HCT116 (cell line): ENCODE data around the gene ENTHD1.

ENCODE experiments used
- ATF3 ChIP-seq: IDR thresholded peaks from 2 replicates; pipeline ENCODE4 v1.6.1; 2012
- CEBPB ChIP-seq: IDR thresholded peaks from 2 replicates; pipeline ENCODE4 v1.6.1; 2012; ENCODE audit warnings: low read depth
- EZH2 ChIP-seq: fragments of 200-600 bp; sonication (generic); IDR thresholded peaks from 2 replicates; pipeline ENCODE4 v1.6.1; 2017; ENCODE audit warnings: antibody characterized with exemption, mixed run types
- POLR2A ChIP-seq: IDR thresholded peaks from 2 replicates; pipeline ENCODE4 v1.7.0; 2011; ENCODE audit warnings: borderline replicate concordance; ENCODE audit not compliant: insufficient read depth, insufficient read length; ENCODE audit errors: extremely low read depth
- POLR2AphosphoS5 ChIP-seq: IDR thresholded peaks from 2 replicates; pipeline ENCODE4 v1.6.1; 2011; ENCODE audit warnings: mild to moderate bottlenecking, low read depth, low read length, moderate library complexity
- SIN3A ChIP-seq: IDR thresholded peaks from 2 replicates; pipeline ENCODE4 v1.6.1; 2012; ENCODE audit warnings: low read depth
- YY1 ChIP-seq: IDR thresholded peaks from 2 replicates; pipeline ENCODE4 v1.6.1; 2011; ENCODE audit warnings: low read length, low read depth, moderate library complexity, mild to moderate bottlenecking; ENCODE audit not compliant: insufficient replicate concordance; ENCODE audit errors: extremely low read depth
- ZBTB33 ChIP-seq: IDR thresholded peaks from 2 replicates; pipeline ENCODE4 v1.6.1; 2011; ENCODE audit warnings: mild to moderate bottlenecking, low read length, moderate library complexity; ENCODE audit not compliant: insufficient replicate concordance; ENCODE audit errors: extremely low read depth
- ZFX ChIP-seq: fragments of 450-650 bp; IDR thresholded peaks from 2 replicates; pipeline ENCODE4 v1.6.1; 2017
- ZNF274 ChIP-seq: fragments of 200-500 bp; sonication (Bioruptor generic); IDR thresholded peaks from 2 replicates; pipeline ENCODE4 v1.6.1; 2014; ENCODE audit warnings: mild to moderate bottlenecking, low read depth, low read length, inconsistent platforms
- TF ChIP-seq, protein P1 (sequence below), 3 experiments: fragments of 200-600 bp in 1 of 3; sonication (generic) in 1 of 3; IDR thresholded peaks in 2 of 3; conservative IDR thresholded peaks in 1 of 3; 2 replicates each; pipeline ENCODE4 v1.5.1; 2012 to 2017; ENCODE audit warnings: low read depth in 2 of 3, low read length in 2 of 3, antibody characterized with exemption in 1 of 3, borderline replicate concordance in 1 of 3, control low read depth in 1 of 3, mild to moderate bottlenecking in 1 of 3, mixed read lengths in 1 of 3, mixed run types in 1 of 3, moderate library complexity in 1 of 3; ENCODE audit not compliant: insufficient read depth in 1 of 3
- TF ChIP-seq, protein P2 (sequence below): IDR thresholded peaks from 2 replicates; pipeline ENCODE4 v1.6.1; 2012; ENCODE audit warnings: low read depth

DNA sequence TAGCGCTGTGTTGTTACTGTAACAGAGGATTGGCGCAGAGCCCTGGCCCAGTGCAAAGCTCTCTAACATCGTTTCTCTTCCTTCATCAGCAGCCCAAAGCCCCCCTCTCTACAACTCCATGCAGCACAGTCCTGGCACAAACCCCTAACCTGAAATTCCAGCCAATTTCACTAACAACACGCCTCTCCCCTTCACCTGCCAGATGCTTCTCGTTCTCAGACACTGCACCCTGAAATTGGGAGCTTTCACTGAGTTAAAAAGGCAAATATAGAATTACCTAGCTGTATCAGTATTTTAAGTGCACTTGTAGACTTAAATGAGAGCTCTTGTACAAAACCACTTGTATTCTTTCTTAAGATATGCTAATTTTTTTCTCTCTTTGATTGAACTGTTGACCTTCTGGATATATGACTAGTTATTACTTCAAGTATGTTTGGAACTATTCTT is 23.7 kb upstream of the ENTHD1 start:
- no peak for TF ChIP-seq POLR2A
- TF ChIP-seq ATF3 = no peak
- TF ChIP-seq POLR2AphosphoS5 = no peak
- no peak for TF ChIP-seq EZH2
- TF ChIP-seq ZBTB33 = no peak
- TF ChIP-seq, protein P1, sequence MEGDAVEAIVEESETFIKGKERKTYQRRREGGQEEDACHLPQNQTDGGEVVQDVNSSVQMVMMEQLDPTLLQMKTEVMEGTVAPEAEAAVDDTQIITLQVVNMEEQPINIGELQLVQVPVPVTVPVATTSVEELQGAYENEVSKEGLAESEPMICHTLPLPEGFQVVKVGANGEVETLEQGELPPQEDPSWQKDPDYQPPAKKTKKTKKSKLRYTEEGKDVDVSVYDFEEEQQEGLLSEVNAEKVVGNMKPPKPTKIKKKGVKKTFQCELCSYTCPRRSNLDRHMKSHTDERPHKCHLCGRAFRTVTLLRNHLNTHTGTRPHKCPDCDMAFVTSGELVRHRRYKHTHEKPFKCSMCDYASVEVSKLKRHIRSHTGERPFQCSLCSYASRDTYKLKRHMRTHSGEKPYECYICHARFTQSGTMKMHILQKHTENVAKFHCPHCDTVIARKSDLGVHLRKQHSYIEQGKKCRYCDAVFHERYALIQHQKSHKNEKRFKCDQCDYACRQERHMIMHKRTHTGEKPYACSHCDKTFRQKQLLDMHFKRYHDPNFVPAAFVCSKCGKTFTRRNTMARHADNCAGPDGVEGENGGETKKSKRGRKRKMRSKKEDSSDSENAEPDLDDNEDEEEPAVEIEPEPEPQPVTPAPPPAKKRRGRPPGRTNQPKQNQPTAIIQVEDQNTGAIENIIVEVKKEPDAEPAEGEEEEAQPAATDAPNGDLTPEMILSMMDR (IDR thresholded peaks at IDR 0.05 in 2 of 3, conservative IDR thresholded peaks at IDR 0.05 in 1 of 3; ENCODE audit: borderline replicate concordance in 1 of 3, insufficient read depth in 1 of 3, low read depth in 2 of 3, low read length in 2 of 3) = no peak
- no peak for TF ChIP-seq YY1
- no peak for TF ChIP-seq ZFX
- TF ChIP-seq, protein P2, sequence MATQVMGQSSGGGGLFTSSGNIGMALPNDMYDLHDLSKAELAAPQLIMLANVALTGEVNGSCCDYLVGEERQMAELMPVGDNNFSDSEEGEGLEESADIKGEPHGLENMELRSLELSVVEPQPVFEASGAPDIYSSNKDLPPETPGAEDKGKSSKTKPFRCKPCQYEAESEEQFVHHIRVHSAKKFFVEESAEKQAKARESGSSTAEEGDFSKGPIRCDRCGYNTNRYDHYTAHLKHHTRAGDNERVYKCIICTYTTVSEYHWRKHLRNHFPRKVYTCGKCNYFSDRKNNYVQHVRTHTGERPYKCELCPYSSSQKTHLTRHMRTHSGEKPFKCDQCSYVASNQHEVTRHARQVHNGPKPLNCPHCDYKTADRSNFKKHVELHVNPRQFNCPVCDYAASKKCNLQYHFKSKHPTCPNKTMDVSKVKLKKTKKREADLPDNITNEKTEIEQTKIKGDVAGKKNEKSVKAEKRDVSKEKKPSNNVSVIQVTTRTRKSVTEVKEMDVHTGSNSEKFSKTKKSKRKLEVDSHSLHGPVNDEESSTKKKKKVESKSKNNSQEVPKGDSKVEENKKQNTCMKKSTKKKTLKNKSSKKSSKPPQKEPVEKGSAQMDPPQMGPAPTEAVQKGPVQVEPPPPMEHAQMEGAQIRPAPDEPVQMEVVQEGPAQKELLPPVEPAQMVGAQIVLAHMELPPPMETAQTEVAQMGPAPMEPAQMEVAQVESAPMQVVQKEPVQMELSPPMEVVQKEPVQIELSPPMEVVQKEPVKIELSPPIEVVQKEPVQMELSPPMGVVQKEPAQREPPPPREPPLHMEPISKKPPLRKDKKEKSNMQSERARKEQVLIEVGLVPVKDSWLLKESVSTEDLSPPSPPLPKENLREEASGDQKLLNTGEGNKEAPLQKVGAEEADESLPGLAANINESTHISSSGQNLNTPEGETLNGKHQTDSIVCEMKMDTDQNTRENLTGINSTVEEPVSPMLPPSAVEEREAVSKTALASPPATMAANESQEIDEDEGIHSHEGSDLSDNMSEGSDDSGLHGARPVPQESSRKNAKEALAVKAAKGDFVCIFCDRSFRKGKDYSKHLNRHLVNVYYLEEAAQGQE = no peak
- no peak for TF ChIP-seq CEBPB
- no peak for TF ChIP-seq ZNF274
- no peak for TF ChIP-seq SIN3A
